DND-41 (cell line): ENCODE data around the gene TPO.

Experiments used
- EZH2 ChIP-seq: IDR thresholded peaks from 3 replicates; pipeline ENCODE4 v1.6.1; 2012; ENCODE audit warnings: borderline replicate concordance, low read depth, mild to moderate bottlenecking, moderate library complexity, low read length, inconsistent platforms; ENCODE audit not compliant: severe bottlenecking
- TF ChIP-seq, protein P1 (sequence below): IDR thresholded peaks from 2 replicates; pipeline ENCODE4 v1.5.1; 2012; ENCODE audit warnings: borderline replicate concordance, low read length, moderate library complexity, mild to moderate bottlenecking; ENCODE audit not compliant: poor library complexity, severe bottlenecking; ENCODE audit errors: extremely low read depth

DNA sequence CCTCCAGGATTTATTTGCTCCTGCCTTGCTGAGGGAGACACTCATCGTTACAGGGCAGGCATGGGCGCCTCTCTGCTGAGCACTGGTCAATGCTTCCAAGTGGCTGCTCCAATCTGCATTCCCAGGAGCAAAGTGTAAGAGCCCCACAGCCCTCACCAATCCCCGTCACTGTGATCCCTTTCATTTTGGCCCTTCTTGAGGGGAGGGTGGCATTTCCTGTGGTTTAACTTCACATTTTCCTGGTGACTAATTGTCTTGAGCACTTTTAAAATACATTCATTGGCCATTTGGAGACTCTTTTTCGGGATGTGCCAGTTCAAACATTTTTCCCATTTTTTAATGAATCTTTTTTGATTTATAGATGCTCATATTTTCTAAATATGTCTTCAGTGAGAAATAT, 33.0 kb downstream of the TPO start:
- TF ChIP-seq, protein P1, sequence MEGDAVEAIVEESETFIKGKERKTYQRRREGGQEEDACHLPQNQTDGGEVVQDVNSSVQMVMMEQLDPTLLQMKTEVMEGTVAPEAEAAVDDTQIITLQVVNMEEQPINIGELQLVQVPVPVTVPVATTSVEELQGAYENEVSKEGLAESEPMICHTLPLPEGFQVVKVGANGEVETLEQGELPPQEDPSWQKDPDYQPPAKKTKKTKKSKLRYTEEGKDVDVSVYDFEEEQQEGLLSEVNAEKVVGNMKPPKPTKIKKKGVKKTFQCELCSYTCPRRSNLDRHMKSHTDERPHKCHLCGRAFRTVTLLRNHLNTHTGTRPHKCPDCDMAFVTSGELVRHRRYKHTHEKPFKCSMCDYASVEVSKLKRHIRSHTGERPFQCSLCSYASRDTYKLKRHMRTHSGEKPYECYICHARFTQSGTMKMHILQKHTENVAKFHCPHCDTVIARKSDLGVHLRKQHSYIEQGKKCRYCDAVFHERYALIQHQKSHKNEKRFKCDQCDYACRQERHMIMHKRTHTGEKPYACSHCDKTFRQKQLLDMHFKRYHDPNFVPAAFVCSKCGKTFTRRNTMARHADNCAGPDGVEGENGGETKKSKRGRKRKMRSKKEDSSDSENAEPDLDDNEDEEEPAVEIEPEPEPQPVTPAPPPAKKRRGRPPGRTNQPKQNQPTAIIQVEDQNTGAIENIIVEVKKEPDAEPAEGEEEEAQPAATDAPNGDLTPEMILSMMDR: no peak
- TF ChIP-seq EZH2: no peak
